Glutamatergic neuron (in vitro differentiated cells): ENCODE data around the gene TMEM14A. TPM values are rescaled to one million over a fixed set of nuclear protein-coding genes. Genes with fewer than 3 reads are reported as not detected.
A peak's percentile ranks its signal among the peaks of the same experiment; 100 is the strongest.
"Not testable (repeated sequence)": the region's sequence is repeated elsewhere in the genome, so short reads cannot be mapped to it uniquely, and the experiment has no call there.

Source experiments
- DNase-seq: peaks from one replicate; pipeline ENCODE4 v3.0.0; 2022
- H3K27ac Mint-ChIP-seq: one replicate; pipeline ENCODE4 v1.8.0; 2020; ENCODE audit warnings: mild to moderate bottlenecking, mixed read lengths, inconsistent platforms; ENCODE audit not compliant: unreplicated experiment
- H3K27me3 Mint-ChIP-seq: one replicate; pipeline ENCODE4 v1.8.0; 2020; ENCODE audit warnings: mild to moderate bottlenecking, moderate library complexity, mixed read lengths, inconsistent platforms; ENCODE audit not compliant: unreplicated experiment
- H3K36me3 Mint-ChIP-seq: one replicate; pipeline ENCODE4 v1.8.0; 2020; ENCODE audit warnings: mild to moderate bottlenecking, mixed read lengths, inconsistent platforms; ENCODE audit not compliant: unreplicated experiment
- H3K4me1 Mint-ChIP-seq: one replicate; pipeline ENCODE4 v1.8.0; 2020; ENCODE audit warnings: mild to moderate bottlenecking, low read depth, mixed read lengths, inconsistent platforms; ENCODE audit not compliant: unreplicated experiment
- H3K4me3 Mint-ChIP-seq: one replicate; pipeline ENCODE4 v1.8.0; 2020; ENCODE audit warnings: mild to moderate bottlenecking, mixed read lengths, inconsistent platforms; ENCODE audit not compliant: unreplicated experiment
- H3K9me3 Mint-ChIP-seq: one replicate; pipeline ENCODE4 v1.8.0; 2020; ENCODE audit warnings: mild to moderate bottlenecking, moderate library complexity, mixed read lengths, inconsistent platforms; ENCODE audit not compliant: unreplicated experiment
- CTCF ChIP-seq: fragments of 200-600 bp; sonication (generic); IDR thresholded peaks from one replicate; pipeline ENCODE4 v1.5.0; 2021; ENCODE audit not compliant: partially characterized antibody, unreplicated experiment
- total RNA-seq: library from RNA; stranded (reverse); fragmentation: NEBNext Ultra II Directional; extraction: Animal tissue kit (Norgen Biotek cat#: 25700); gene quantifications from one replicate; pipeline ENCODE4 v1.2.1, GENCODE V29; 2021; ENCODE audit not compliant: unreplicated experiment

Gene TMEM14A
- total RNA-seq, 1 donor from 2014 or later = 26.3 TPM

GRCh38 chr6:52672412-52673025, 1.6 kb downstream of the TMEM14A start:
- peak overlapping the region; percentile 3 for H3K4me3 Mint-ChIP-seq
- peaks cover 6% of the 10 kb centered on the region for H3K27me3 Mint-ChIP-seq
- H3K4me1 Mint-ChIP-seq = peaks cover 2% of the 10 kb centered on the region
- no peaks in the 10 kb centered on the region for H3K36me3 Mint-ChIP-seq
- H3K27ac Mint-ChIP-seq = no peak overlapping the region
- peaks cover 2% of the 10 kb centered on the region for H3K9me3 Mint-ChIP-seq
- no peak for DNase-seq
- TF ChIP-seq CTCF = no peak

GRCh38 chr6:52674666-52675065, 3.8 kb downstream of the TMEM14A start:
- no peak overlapping the region for H3K4me3 Mint-ChIP-seq
- H3K27ac Mint-ChIP-seq = no peak overlapping the region
- peaks cover 2% of the 10 kb centered on the region for H3K4me1 Mint-ChIP-seq
- peaks cover 6% of the 10 kb centered on the region for H3K27me3 Mint-ChIP-seq
- TF ChIP-seq CTCF = no peak
- no peaks in the 10 kb centered on the region for H3K36me3 Mint-ChIP-seq
- DNase-seq = no peak
- H3K9me3 Mint-ChIP-seq = peaks cover 2% of the 10 kb centered on the region

GRCh38 chr6:52675372-52675771, 4.5 kb downstream of the TMEM14A start:
- Mint-ChIP-seq H3K4me1 (peaks cover 2% of the 10 kb centered on the region), H3K4me3 (no peak overlapping the region), H3K27me3 (peaks cover 6% of the 10 kb centered on the region), H3K27ac (no peak overlapping the region), H3K36me3 (no peaks in the 10 kb centered on the region), H3K9me3 (peaks cover 2% of the 10 kb centered on the region)
- no peak for TF ChIP-seq CTCF
- no peak for DNase-seq

GRCh38 chr6:52676631-52677030, 5.7 kb downstream of the TMEM14A start:
- not testable (repeated sequence) for H3K9me3 Mint-ChIP-seq, DNase-seq, H3K36me3 Mint-ChIP-seq, H3K27me3 Mint-ChIP-seq, H3K4me1 Mint-ChIP-seq, H3K4me3 Mint-ChIP-seq, H3K27ac Mint-ChIP-seq

GRCh38 chr6:52681416-52681815, 10.5 kb downstream of the TMEM14A start:
- Mint-ChIP-seq H3K36me3 (no peaks in the 10 kb centered on the region), H3K4me3 (no peak overlapping the region), H3K27me3 (peaks cover 2% of the 10 kb centered on the region), H3K9me3 (no peaks in the 10 kb centered on the region), H3K27ac (no peak overlapping the region), H3K4me1 (no peaks in the 10 kb centered on the region)
- no peak for TF ChIP-seq CTCF
- no peak for DNase-seq
